ENCODE results near the gene TSPAN16.

The TSPAN16 gene

DNA sequence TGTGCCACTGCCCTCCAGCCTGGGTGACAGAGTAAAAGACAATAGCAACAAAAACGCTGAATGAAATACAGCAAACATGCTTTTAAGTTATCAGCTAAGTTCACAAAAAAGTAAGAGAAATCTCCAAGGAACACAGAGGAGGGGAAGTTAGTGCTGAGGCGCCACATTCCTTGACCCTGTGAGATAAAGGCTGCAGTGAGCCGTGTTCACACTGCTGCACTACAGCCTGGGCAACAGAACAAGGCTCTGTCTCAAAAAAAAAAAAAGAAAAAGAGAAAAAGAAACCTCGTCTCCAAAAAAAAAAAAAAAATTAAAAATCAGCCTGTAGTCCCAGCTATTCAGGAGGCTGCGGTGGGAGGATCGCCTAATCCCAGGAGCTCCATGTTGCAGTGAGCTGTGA lies 17.3 kb upstream of the TSPAN16 start:
- DNase-seq (ENCODE audit: low read depth): no peak
- no peak overlapping the region for H3K4me3 ChIP-seq (ENCODE audit: low read depth, low read length)
- TF ChIP-seq CTCF (IDR thresholded peaks at IDR 0.05; ENCODE audit: insufficient read depth, low read depth, low read length, missing control alignments): no peak

GRCh38 chr19:11279505-11280236 lies 16.3 kb upstream of the TSPAN16 start:
- peak; percentile 88 for DNase-seq (ENCODE audit: low read depth)
- H3K4me3 ChIP-seq (ENCODE audit: low read depth, low read length): no peak overlapping the region
- TF ChIP-seq CTCF (IDR thresholded peaks at IDR 0.05; ENCODE audit: insufficient read depth, low read depth, low read length, missing control alignments): no peak

- no peak overlapping the region for H3K4me3 ChIP-seq (ENCODE audit: low read depth, low read length)
- no peak for TF ChIP-seq CTCF (IDR thresholded peaks at IDR 0.05; ENCODE audit: insufficient read depth, low read depth, low read length, missing control alignments)
- DNase-seq (ENCODE audit: low read depth): no peak
Observed at GRCh38 chr19:11281356-11282049, 14.5 kb upstream of the TSPAN16 start.

- DNase-seq (ENCODE audit: low read depth): no peak
Observed at GRCh38 chr19:11284515-11284914, 11.4 kb upstream of the TSPAN16 start.

GRCh38 chr19:11286312-11286974 lies 9.5 kb upstream of the TSPAN16 start:
- TF ChIP-seq CTCF (IDR thresholded peaks at IDR 0.05; ENCODE audit: insufficient read depth, low read depth, low read length, missing control alignments): no peak
- no peak overlapping the region for H3K4me3 ChIP-seq (ENCODE audit: low read depth, low read length)
- no peak for DNase-seq (ENCODE audit: low read depth)

More at GRCh38 chr19:11284515-11284914, 11.4 kb upstream of the TSPAN16 start:
- H3K4me3 ChIP-seq (ENCODE audit: low read depth, low read length): no peak overlapping the region
- TF ChIP-seq CTCF (IDR thresholded peaks at IDR 0.05; ENCODE audit: insufficient read depth, low read depth, low read length, missing control alignments): no peak

DNA sequence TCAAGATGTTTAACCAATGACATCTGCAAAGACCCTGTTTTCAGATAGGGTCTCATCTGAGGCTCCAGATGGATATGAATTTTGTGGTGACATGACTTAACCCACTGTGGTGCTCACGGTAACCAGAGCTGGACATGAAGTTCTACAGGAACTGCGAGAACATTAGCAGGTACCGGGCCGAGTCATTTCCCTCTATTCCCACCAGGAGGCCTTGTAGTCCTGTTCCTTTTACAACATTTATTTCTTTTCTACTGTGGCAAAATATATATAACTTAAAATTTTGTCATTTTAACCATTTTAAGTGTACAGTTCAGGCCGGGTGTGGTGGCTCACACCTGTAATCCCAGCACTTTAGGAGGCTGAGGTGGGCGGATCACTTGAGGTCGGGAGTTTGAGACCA lies 7.6 kb upstream of the TSPAN16 start:
- peak; percentile 33 for DNase-seq (ENCODE audit: low read depth)
- peak; percentile 38 for TF ChIP-seq CTCF (IDR thresholded peaks at IDR 0.05; ENCODE audit: insufficient read depth, low read depth, low read length, missing control alignments)
- no peak overlapping the region for H3K4me3 ChIP-seq (ENCODE audit: low read depth, low read length)
